GM21423 (cell line): ENCODE data around the gene CLPX.
A peak's percentile ranks its signal among the peaks of the same experiment; 100 is the strongest.
"Not testable (repeated sequence)": the region's sequence is repeated elsewhere in the genome, so short reads cannot be mapped to it uniquely, and the experiment has no call there.

Experiments used
- ATAC-seq: cut with Tn5 transposase; IDR thresholded peaks from one replicate; pipeline ENCODE4 v1.9.1; 2021; ENCODE audit warnings: mild to moderate bottlenecking, moderate library complexity; ENCODE audit not compliant: unreplicated experiment

CLPX gene

GRCh38 chr15:65207280-65207840 is 22.2 kb upstream of the CLPX start:
- no peak for ATAC-seq

GRCh38 chr15:65206750-65207149 is 21.6 kb upstream of the CLPX start:
- ATAC-seq, result no peak

GRCh38 chr15:65204931-65205660 is 20.0 kb upstream of the CLPX start:
- no peak for ATAC-seq

GRCh38 chr15:65204236-65204930 is 19.2 kb upstream of the CLPX start:
- ATAC-seq, result no peak

- no peak for ATAC-seq
Measured at GRCh38 chr15:65201918-65202317, 16.8 kb upstream of the CLPX start.

GRCh38 chr15:65198571-65198970 is 13.4 kb upstream of the CLPX start:
- no peak for ATAC-seq

GRCh38 chr15:65197337-65197645 is 12.1 kb upstream of the CLPX start:
- ATAC-seq, result no peak

GRCh38 chr15:65196637-65197336 is 11.6 kb upstream of the CLPX start:
- ATAC-seq, result no peak

GRCh38 chr15:65195548-65195923 is 10.4 kb upstream of the CLPX start:
- ATAC-seq, result no peak

- no peak for ATAC-seq
Measured at GRCh38 chr15:65194826-65195547, 9.8 kb upstream of the CLPX start.

- ATAC-seq, result no peak
Measured at GRCh38 chr15:65192016-65192415, 6.9 kb upstream of the CLPX start.

- ATAC-seq, result no peak
Measured at GRCh38 chr15:65189102-65189740, 4.1 kb upstream of the CLPX start.

- ATAC-seq, result not testable (repeated sequence)
Measured at GRCh38 chr15:65188472-65188871, 3.3 kb upstream of the CLPX start.

- ATAC-seq, result peak; percentile 18
Measured at GRCh38 chr15:65184305-65184867, 756 bp downstream of the CLPX start.

GRCh38 chr15:65183865-65184159 is 1.3 kb downstream of the CLPX start:
- no peak for ATAC-seq

- ATAC-seq, result no peak
Measured at GRCh38 chr15:65182538-65182937, 2.6 kb downstream of the CLPX start.

- ATAC-seq, result not testable (repeated sequence)
Measured at GRCh38 chr15:65181582-65182353, 3.4 kb downstream of the CLPX start.

GRCh38 chr15:65180167-65180566 is 5.0 kb downstream of the CLPX start:
- ATAC-seq, result no peak

GRCh38 chr15:65177901-65178300 is 7.2 kb downstream of the CLPX start:
- ATAC-seq, result no peak

- no peak for ATAC-seq
Measured at GRCh38 chr15:65176056-65176455, 9.1 kb downstream of the CLPX start.
